Karpas-422 (cell line): ENCODE data around the gene UBALD1. TPM values are rescaled to one million over a fixed set of nuclear protein-coding genes. Genes with fewer than 3 reads are reported as not detected.
A peak's percentile ranks its signal among the peaks of the same experiment; 100 is the strongest.
"Not testable (repeated sequence)": the region's sequence is repeated elsewhere in the genome, so short reads cannot be mapped to it uniquely, and the experiment has no call there.

Source experiments
- DNase-seq: peaks from one replicate; pipeline ENCODE4 v3.0.0-alpha.2; 2015
- H2AFZ ChIP-seq: fragments of 200-600 bp; sonication (generic); 2 replicates; pipeline ENCODE4 v1.6.1; 2014; ENCODE audit warnings: antibody characterized with exemption, low read length, mixed read lengths
- H3K27ac ChIP-seq: fragments of 200-600 bp; sonication (generic); 2 replicates; pipeline ENCODE4 v1.5.1; 2014; ENCODE audit warnings: mild to moderate bottlenecking, low read length, moderate library complexity
- H3K27me3 ChIP-seq: fragments of 200-600 bp; sonication (generic); 2 replicates; pipeline ENCODE4 v1.6.1; 2014; ENCODE audit warnings: low read length, mixed read lengths
- H3K36me3 ChIP-seq: fragments of 200-600 bp; sonication (generic); 2 replicates; pipeline ENCODE4 v1.6.1; 2014; ENCODE audit warnings: low read length, mixed read lengths; ENCODE audit not compliant: insufficient read depth
- H3K4me1 ChIP-seq: fragments of 200-600 bp; sonication (generic); 2 replicates; pipeline ENCODE4 v1.6.1; 2014; ENCODE audit warnings: mild to moderate bottlenecking, low read length, mixed read lengths
- H3K4me2 ChIP-seq: fragments of 200-600 bp; sonication (generic); 2 replicates; pipeline ENCODE4 v1.6.1; 2014; ENCODE audit warnings: low read length, low read depth, mild to moderate bottlenecking; ENCODE audit not compliant: poor library complexity, severe bottlenecking
- H3K4me3 ChIP-seq: fragments of 200-600 bp; sonication (generic); 2 replicates; pipeline ENCODE4 v1.5.1; 2014; ENCODE audit warnings: mild to moderate bottlenecking, antibody characterized with exemption, low read length, mixed read lengths
- H3K79me2 ChIP-seq: fragments of 200-600 bp; sonication (generic); 2 replicates; pipeline ENCODE4 v1.6.1; 2014; ENCODE audit warnings: mild to moderate bottlenecking, low read length, mixed read lengths
- H3K9ac ChIP-seq: fragments of 200-600 bp; sonication (generic); 2 replicates; pipeline ENCODE4 v1.6.0; 2014; ENCODE audit warnings: low read length
- H3K9me2 ChIP-seq: fragments of 200-600 bp; sonication (generic), shearing (Covaris generic); replicated peaks from 2 replicates; pipeline ENCODE4 v1.6.0; 2014; ENCODE audit warnings: mild to moderate bottlenecking, low read length, moderate library complexity; ENCODE audit not compliant: insufficient read depth
- H3K9me3 ChIP-seq: fragments of 300-700, 200-600 bp; sonication (generic); 2 replicates; pipeline ENCODE4 v1.6.1; 2014; ENCODE audit warnings: low read length, mixed read lengths
- H4K20me1 ChIP-seq: fragments of 200-600 bp; sonication (generic); 2 replicates; pipeline ENCODE4 v1.6.1; 2014; ENCODE audit warnings: mild to moderate bottlenecking, antibody characterized with exemption, low read length, low read depth; ENCODE audit not compliant: insufficient read depth
- total RNA-seq: library from RNA; depleted of rRNA; stranded (reverse); fragments of >200 nt; shearing (Covaris generic); gene quantifications from 2 replicates; pipeline ENCODE4 v1.2.3, GENCODE V29; 2014; ENCODE audit warnings: low replicate concordance

Gene UBALD1
- total RNA-seq, 1 experiment from 2014 or later: 10.0 TPM

DNA sequence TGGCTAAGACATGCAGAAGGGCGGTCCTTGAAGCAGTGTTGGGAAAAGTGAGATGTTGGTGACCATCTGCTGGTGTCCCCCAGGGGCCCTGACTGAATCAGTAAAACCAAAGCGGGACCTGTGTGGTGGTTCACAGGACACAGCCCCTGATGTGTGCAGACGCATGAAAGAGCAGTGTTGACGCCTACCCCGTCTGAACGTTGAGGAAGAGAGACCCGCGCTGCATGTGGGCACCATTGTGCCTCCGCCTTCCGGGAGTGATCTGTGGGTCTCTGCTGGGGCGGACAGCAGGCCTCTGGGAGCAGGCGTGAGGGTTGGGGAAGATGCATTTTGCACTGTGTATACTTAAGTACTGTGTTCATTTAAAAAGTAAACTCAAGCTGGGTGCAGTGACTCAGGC, 41.5 kb upstream of the UBALD1 start:
- H3K9ac ChIP-seq: no peak overlapping the region
- no peaks in the 10 kb centered on the region for H3K9me2 ChIP-seq
- no peak overlapping the region for H3K4me3 ChIP-seq
- no peak overlapping the region for H2AFZ ChIP-seq
- H3K36me3 ChIP-seq: no peaks in the 10 kb centered on the region; the same call in 1 of the 2 replicates
- H3K79me2 ChIP-seq: 0 out of 2 replicates have a peak, but pooled peaks cover under 1% of the 10 kb centered on the region
- no peaks in the 10 kb centered on the region for H4K20me1 ChIP-seq
- H3K9me3 ChIP-seq: no peaks in the 10 kb centered on the region
- no peaks in the 10 kb centered on the region for H3K27me3 ChIP-seq
- no peak overlapping the region for H3K4me2 ChIP-seq
- peaks cover 4% of the 10 kb centered on the region for H3K4me1 ChIP-seq
- no peak for DNase-seq
- no peak overlapping the region for H3K27ac ChIP-seq

DNA sequence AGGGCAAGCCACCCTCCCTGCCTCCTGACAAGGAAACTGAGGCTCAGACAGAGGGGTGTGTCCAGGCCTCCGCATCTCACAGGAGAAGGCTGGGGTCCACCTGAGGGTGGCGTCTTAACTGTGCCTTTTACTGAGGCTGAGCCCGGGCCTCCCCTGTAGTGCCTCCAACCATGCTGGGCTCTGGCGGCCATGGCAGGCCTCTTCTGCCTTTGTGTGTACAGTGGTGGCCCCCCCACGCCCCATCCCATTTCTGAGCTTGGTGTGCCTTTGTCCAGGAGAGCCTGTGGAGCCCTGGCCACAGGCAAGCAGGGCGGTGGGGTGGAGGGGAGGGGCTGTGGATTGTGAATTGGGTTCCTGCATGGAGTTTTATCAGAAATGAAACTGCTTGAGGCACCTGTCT, 41.1 kb upstream of the UBALD1 start:
- Histone ChIP-seq H3K4me2 (no peak overlapping the region), H2AFZ (no peak overlapping the region), H3K4me1 (peaks cover 8% of the 10 kb centered on the region), H3K36me3 (no peaks in the 10 kb centered on the region; the same call in 1 of the 2 replicates), H3K9ac (no peak overlapping the region), H3K27ac (no peak overlapping the region), H3K27me3 (no peaks in the 10 kb centered on the region), H4K20me1 (no peaks in the 10 kb centered on the region), H3K79me2 (0 out of 2 replicates have a peak, but pooled peaks cover 3% of the 10 kb centered on the region), H3K9me2 (no peaks in the 10 kb centered on the region), H3K9me3 (no peaks in the 10 kb centered on the region), H3K4me3 (no peak overlapping the region)
- no peak for DNase-seq

DNA sequence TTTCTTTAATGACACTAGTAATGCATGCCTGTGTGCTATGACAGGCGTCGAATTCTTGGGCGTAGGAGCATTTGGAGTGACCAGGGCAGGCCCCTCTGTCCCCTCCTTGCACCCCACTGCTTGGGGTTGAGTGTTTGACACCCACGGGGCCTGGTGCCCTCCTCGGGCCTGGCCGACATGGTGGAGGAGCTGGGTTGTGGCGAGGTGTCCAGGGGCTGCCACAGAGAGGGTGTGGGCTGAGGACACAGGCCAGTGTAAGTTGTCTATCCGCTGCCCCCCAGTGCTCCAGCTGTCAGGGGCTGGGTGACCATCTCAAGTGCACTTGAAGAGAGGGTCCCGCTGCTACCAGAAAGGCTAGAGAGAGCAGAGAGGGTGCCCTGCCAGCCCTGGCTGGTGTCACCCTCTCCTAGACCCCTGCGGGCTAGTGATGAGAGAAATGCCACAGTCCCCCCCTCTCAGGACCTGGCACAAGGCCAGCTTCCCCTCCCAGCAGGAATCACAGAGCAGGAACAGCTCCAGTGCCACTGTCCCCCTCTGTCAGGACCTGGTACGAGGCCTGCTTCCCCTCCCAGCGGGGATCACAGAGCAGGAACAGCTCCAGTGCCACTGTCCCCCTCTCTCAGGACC, 40.4 kb upstream of the UBALD1 start:
- no peak overlapping the region for H3K4me3 ChIP-seq
- H3K27me3 ChIP-seq: no peaks in the 10 kb centered on the region
- H2AFZ ChIP-seq: no peak overlapping the region
- H3K9me2 ChIP-seq: no peaks in the 10 kb centered on the region
- H4K20me1 ChIP-seq: no peaks in the 10 kb centered on the region
- no peak for DNase-seq
- no peak overlapping the region for H3K4me2 ChIP-seq
- H3K79me2 ChIP-seq: 0 out of 2 replicates have a peak, but pooled peaks cover 3% of the 10 kb centered on the region
- H3K36me3 ChIP-seq: no peaks in the 10 kb centered on the region; the same call in 1 of the 2 replicates
- H3K9me3 ChIP-seq: no peaks in the 10 kb centered on the region
- no peak overlapping the region for H3K27ac ChIP-seq
- H3K9ac ChIP-seq: no peak overlapping the region
- H3K4me1 ChIP-seq: peaks cover 8% of the 10 kb centered on the region

DNA sequence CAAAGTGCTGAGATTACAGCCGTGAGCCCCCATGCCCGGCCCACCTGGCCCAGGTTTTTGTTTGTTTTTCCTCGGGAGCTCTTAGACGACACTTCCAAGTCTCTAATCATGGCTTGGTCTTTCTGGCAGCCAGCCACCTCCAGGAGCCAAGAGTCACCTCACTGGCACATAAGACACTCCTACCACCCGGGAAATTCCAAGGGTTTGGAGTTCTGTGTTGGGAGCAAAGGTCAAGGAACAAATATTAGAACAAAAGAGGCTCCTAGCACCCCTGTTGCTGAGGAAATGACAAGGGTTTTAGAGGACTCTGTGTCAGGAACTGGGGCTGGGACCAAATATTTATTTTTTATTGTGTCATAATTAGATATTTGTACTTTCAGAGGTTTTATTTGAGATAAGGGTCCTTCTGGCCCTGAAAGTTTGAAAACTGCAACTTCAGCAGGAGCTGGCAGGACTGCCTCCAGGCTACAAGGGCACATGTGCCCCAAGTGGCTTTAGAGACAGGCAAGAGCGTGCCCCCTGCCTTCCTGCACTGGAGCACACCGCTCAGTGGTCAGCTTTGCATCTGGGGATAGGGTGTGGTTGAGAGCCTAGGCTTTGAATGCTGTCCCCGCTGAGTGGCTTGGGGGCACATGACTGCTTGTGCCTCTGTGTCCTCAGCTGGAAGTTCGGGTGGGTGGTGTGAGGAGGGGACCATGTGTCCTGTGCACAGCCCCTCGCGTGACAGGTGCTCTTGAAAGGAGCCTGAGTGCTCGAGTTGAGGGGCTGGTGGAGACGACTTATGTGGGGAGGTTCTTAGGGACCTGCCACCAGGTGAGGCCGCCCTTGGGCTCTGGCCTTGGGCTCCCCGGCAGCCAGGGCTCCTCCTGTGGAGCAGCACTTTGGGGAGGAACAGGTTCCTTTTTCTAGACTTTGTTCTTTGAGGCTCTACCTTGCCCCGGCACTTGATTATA, 39.6 kb upstream of the UBALD1 start:
- Histone ChIP-seq H3K27ac (no peak overlapping the region), H3K9me2 (no peaks in the 10 kb centered on the region), H3K4me2 (no peak overlapping the region), H3K4me3 (no peak overlapping the region), H3K79me2 (peaks cover 9% of the 10 kb centered on the region), H3K4me1 (peaks cover 8% of the 10 kb centered on the region), H4K20me1 (no peaks in the 10 kb centered on the region), H3K9ac (no peak overlapping the region), H2AFZ (no peak overlapping the region), H3K36me3 (no peaks in the 10 kb centered on the region; the same call in 1 of the 2 replicates), H3K27me3 (no peaks in the 10 kb centered on the region), H3K9me3 (no peaks in the 10 kb centered on the region)
- no peak for DNase-seq

DNA sequence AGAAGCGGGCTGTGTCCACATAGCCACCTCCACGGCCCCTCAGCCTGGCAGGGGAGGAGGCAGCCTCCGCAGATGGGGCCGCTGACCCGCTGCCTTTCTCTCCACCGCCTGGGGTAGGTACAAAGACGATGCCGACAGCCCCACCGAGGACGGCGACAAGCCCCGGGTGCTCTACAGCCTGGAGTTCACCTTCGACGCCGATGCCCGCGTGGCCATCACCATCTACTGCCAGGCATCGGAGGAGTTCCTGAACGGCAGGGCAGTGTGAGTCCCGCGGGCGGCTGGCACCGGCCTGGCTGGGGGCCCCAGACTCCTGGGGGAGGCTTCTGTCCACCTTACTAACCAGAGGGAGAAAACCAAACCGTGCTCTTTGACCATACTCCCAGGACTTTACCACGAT, 37.9 kb upstream of the UBALD1 start:
- Histone ChIP-seq H3K9me2 (no peaks in the 10 kb centered on the region), H3K36me3 (no peaks in the 10 kb centered on the region; the same call in 1 of the 2 replicates), H3K4me3 (no peak overlapping the region), H3K27me3 (no peaks in the 10 kb centered on the region), H3K9me3 (no peaks in the 10 kb centered on the region), H3K27ac (no peak overlapping the region), H3K4me2 (no peak overlapping the region), H4K20me1 (no peaks in the 10 kb centered on the region), H3K4me1 (peaks cover 8% of the 10 kb centered on the region), H3K9ac (no peak overlapping the region), H2AFZ (no peak overlapping the region), H3K79me2 (peaks cover 15% of the 10 kb centered on the region)
- DNase-seq: no peak

DNA sequence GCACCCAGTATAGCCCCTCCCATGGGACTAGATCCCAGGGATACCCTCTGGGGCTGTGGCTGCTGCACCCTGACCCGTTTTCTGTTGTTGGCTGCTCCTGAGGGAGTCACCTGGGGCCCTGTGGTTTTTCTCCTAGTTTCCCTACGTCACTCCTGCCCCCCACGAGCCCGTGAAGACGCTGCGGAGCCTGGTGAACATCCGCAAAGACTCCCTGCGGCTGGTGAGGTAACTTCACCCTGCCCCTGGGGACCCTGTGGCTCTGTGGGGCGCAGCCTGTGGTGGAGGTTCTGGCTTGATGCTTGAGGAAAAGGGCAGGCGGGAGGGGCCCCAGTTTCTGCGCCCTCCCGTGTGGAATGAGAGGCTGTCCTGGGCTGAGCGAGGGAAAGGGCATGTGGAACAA, 37.1 kb upstream of the UBALD1 start:
- Histone ChIP-seq H3K9me3 (no peaks in the 10 kb centered on the region), H3K27ac (no peak overlapping the region), H3K4me3 (no peak overlapping the region), H3K4me1 (peaks cover 8% of the 10 kb centered on the region), H3K9ac (no peak overlapping the region), H4K20me1 (no peaks in the 10 kb centered on the region), H3K27me3 (no peaks in the 10 kb centered on the region), H3K36me3 (no peaks in the 10 kb centered on the region; the same call in 1 of the 2 replicates), H3K9me2 (no peaks in the 10 kb centered on the region), H3K4me2 (no peak overlapping the region), H2AFZ (no peak overlapping the region), H3K79me2 (peaks cover 21% of the 10 kb centered on the region)
- peak; percentile 51 for DNase-seq

DNA sequence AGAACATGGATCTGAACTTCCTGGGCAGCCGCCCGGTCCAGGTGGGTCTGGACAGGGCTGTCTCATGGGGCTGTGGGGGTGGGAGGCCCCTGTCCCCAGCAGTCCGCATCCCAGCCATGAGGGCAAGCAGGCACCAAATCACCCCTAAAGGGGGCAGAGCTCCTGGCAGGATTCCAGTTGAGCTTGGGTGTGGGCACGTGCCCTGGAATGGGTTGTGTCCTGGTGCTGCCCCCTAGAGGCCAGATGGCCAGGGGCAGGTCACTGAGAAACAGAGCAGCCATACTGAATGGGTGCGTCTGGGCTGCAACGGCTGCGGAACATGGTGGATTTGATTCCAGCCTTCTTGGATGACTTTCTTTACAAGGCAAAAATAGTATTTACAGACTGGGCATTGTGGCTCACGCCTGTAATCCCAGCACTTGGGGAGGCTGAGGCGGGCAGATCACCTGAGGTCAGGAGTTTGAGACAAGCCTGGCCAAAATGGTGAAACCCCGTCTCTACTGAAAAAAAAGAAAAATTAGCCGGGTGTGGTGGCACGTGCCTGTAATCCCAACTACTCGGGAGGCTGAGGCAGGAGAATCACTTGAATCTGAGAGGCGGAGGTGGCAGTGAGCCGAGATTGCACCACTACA, 35.9 kb upstream of the UBALD1 start:
- H3K4me3 ChIP-seq, H3K4me1 ChIP-seq, H3K9ac ChIP-seq, H3K4me2 ChIP-seq, H2AFZ ChIP-seq, H3K9me2 ChIP-seq, H3K27ac ChIP-seq, H3K27me3 ChIP-seq, H4K20me1 ChIP-seq, H3K36me3 ChIP-seq, H3K9me3 ChIP-seq: not testable (repeated sequence)
- peak; percentile 95 for DNase-seq
- H3K79me2 ChIP-seq: peaks cover 31% of the 10 kb centered on the region
